ENCODE results near the gene SLCO3A1. TPM values are rescaled to one million over a fixed set of nuclear protein-coding genes. Genes with fewer than 3 reads are reported as not detected.

The SLCO3A1 gene
- total and polyA plus RNA-seq, 4 donors, result 1.6 to 3.6 (median 2.4) TPM

- Histone ChIP-seq H3K9me3 (ENCODE audit: control insufficient read depth in 4 of 4, low read length in 3 of 4) (no peaks in the 10 kb centered on the region), H3K9ac (ENCODE audit: low read depth in 1 of 2, low read length in 2 of 2) (no peak overlapping the region), H3K36me3 (ENCODE audit: control insufficient read depth in 4 of 4, insufficient read depth in 3 of 4, low read depth in 1 of 4, low read length in 3 of 4) (no peaks in the 10 kb centered on the region), H3K27me3 (ENCODE audit: control insufficient read depth in 4 of 4, insufficient read depth in 4 of 4, low read length in 3 of 4) (no peaks in the 10 kb centered on the region), H3K4me1 (ENCODE audit: control insufficient read depth in 4 of 4, insufficient read depth in 4 of 4, low read length in 3 of 4) (peaks cover 0 to 1% (median 0%) of the 10 kb centered on the region in 4 donors), H3K4me3 (ENCODE audit: low read depth in 1 of 3, low read length in 3 of 3) (no peak overlapping the region), H3K27ac (ENCODE audit: low read depth in 1 of 2, low read length in 2 of 2) (no peak overlapping the region)
- no peak for TF ChIP-seq NR2F2 (IDR thresholded peaks at IDR 0.05)
- TF ChIP-seq GABPA (IDR thresholded peaks at IDR 0.05 in 1 of 2, conservative IDR thresholded peaks at IDR 0.05 in 1 of 2), result no peak
- TF ChIP-seq CTCF (IDR thresholded peaks at IDR 0.05; ENCODE audit: low read depth, low read length, missing input control), result no peak
- no peak for TF ChIP-seq RXRA (IDR thresholded peaks at IDR 0.05)
- DNase-seq (ENCODE audit: low spot score), result no peak
- 97% methylated on average over 48 of the region's 48 CpGs for WGBS
Observed at GRCh38 chr15:91916051-91916450, 62.5 kb downstream of the SLCO3A1 start.

- no peak overlapping the region for H3K9ac ChIP-seq (ENCODE audit: low read depth in 1 of 2, low read length in 2 of 2)
- H3K27ac ChIP-seq (ENCODE audit: low read depth in 1 of 2, low read length in 2 of 2), result no peak overlapping the region
- TF ChIP-seq MAX (IDR thresholded peaks at IDR 0.05) (no peak), GABPA (IDR thresholded peaks at IDR 0.05 in 1 of 2, conservative IDR thresholded peaks at IDR 0.05 in 1 of 2) (no peak), REST (IDR thresholded peaks at IDR 0.05) (no peak), RXRA (IDR thresholded peaks at IDR 0.05) (no peak), TAF1 (conservative IDR thresholded peaks at IDR 0.05) (no peak), FOXA2 (IDR thresholded peaks at IDR 0.05) (no peak), ATF3 (IDR thresholded peaks at IDR 0.05) (no peak), NR2F2 (IDR thresholded peaks at IDR 0.05) (no peak)
- H3K9me3 ChIP-seq (ENCODE audit: control insufficient read depth in 4 of 4, low read length in 3 of 4), result no peaks in the 10 kb centered on the region
- DNase-seq (ENCODE audit: low spot score), result no peak
- H3K4me3 ChIP-seq (ENCODE audit: low read depth in 1 of 3, low read length in 3 of 3), result no peak overlapping the region
- WGBS, result 87% methylated on average over 4 of the region's 4 CpGs
- H3K27me3 ChIP-seq (ENCODE audit: control insufficient read depth in 4 of 4, insufficient read depth in 4 of 4, low read length in 3 of 4), result no peaks in the 10 kb centered on the region
- H3K36me3 ChIP-seq (ENCODE audit: control insufficient read depth in 4 of 4, insufficient read depth in 3 of 4, low read depth in 1 of 4, low read length in 3 of 4), result no peaks in the 10 kb centered on the region
- peaks cover 0 to 1% (median 0%) of the 10 kb centered on the region in 4 donors for H3K4me1 ChIP-seq (ENCODE audit: control insufficient read depth in 4 of 4, insufficient read depth in 4 of 4, low read length in 3 of 4)
Observed at GRCh38 chr15:91917686-91918360, 64.3 kb downstream of the SLCO3A1 start.

- Histone ChIP-seq H3K27me3 (ENCODE audit: control insufficient read depth in 4 of 4, insufficient read depth in 4 of 4, low read length in 3 of 4) (no peaks in the 10 kb centered on the region), H3K36me3 (ENCODE audit: control insufficient read depth in 4 of 4, insufficient read depth in 3 of 4, low read depth in 1 of 4, low read length in 3 of 4) (no peaks in the 10 kb centered on the region), H3K4me3 (ENCODE audit: low read depth in 1 of 3, low read length in 3 of 3) (no peak overlapping the region), H3K9ac (ENCODE audit: low read depth in 1 of 2, low read length in 2 of 2) (no peak overlapping the region), H3K4me1 (ENCODE audit: control insufficient read depth in 4 of 4, insufficient read depth in 4 of 4, low read length in 3 of 4) (peaks cover 0 to 1% (median 0%) of the 10 kb centered on the region in 4 donors), H3K9me3 (ENCODE audit: control insufficient read depth in 4 of 4, low read length in 3 of 4) (no peaks in the 10 kb centered on the region), H3K27ac (ENCODE audit: low read depth in 1 of 2, low read length in 2 of 2) (no peak overlapping the region)
- no peak for DNase-seq (ENCODE audit: low spot score)
- WGBS, result 93% methylated on average over 15 of the region's 15 CpGs
- TF ChIP-seq REST (IDR thresholded peaks at IDR 0.05), result no peak
- TF ChIP-seq MAX (IDR thresholded peaks at IDR 0.05), result no peak
- no peak for TF ChIP-seq TAF1 (conservative IDR thresholded peaks at IDR 0.05)
- TF ChIP-seq ATF3 (IDR thresholded peaks at IDR 0.05), result no peak
- TF ChIP-seq NR2F2 (IDR thresholded peaks at IDR 0.05), result no peak
- TF ChIP-seq ZBTB33 (IDR thresholded peaks at IDR 0.05), result no peak
- no peak for TF ChIP-seq RXRA (IDR thresholded peaks at IDR 0.05)
Observed at GRCh38 chr15:91919014-91919534, 65.6 kb downstream of the SLCO3A1 start.
